H1 (cell line): ENCODE measurements around the gene P3H2. TPM values are rescaled to one million over a fixed set of nuclear protein-coding genes. Genes with fewer than 3 reads are reported as not detected.

ENCODE experiments used
- BACH1 ChIP-seq: IDR thresholded peaks from 2 replicates; pipeline ENCODE4 v1.6.1; 2012; ENCODE audit warnings: low read length, improper control_type of control experiment
- CTBP2 ChIP-seq: IDR thresholded peaks from 2 replicates; pipeline ENCODE4 v1.7.0; 2011; ENCODE audit warnings: borderline replicate concordance, mild to moderate bottlenecking, moderate library complexity, mixed read lengths, low read length; ENCODE audit not compliant: insufficient read depth, insufficient read length
- FOSL1 ChIP-seq: IDR thresholded peaks from 2 replicates; pipeline ENCODE4 v1.6.1; 2011; ENCODE audit warnings: mild to moderate bottlenecking, low read depth, low read length, moderate library complexity; ENCODE audit not compliant: insufficient read depth
- HDAC2 ChIP-seq, 2 experiments: fragments of 300-600 bp in 1 of 2; sonication (generic) in 1 of 2; IDR thresholded peaks; 2 replicates each; pipeline ENCODE4 v1.6.1; 2011 to 2012; ENCODE audit warnings: low read depth in 2 of 2, low read length in 2 of 2, mild to moderate bottlenecking in 2 of 2, moderate library complexity in 2 of 2, borderline replicate concordance in 1 of 2, inconsistent platforms in 1 of 2
- TBP ChIP-seq: IDR thresholded peaks from 2 replicates; pipeline ENCODE4 v1.6.1; 2011; ENCODE audit warnings: low read depth, low read length, improper control_type of control experiment
- polyA plus RNA-seq, 7 experiments: library from polyadenylated mRNA; depleted of rRNA in 3 of 7; stranded (reverse) in 5 of 7; unstranded in 2 of 7; fragments of >200 nt in 5 of 7; fragments of 200-250 nt in 2 of 7; gene quantifications; 1 replicate in 5 of 7; 2 replicates in 1 of 7; 4 replicates in 1 of 7; pipeline versions ENCODE4 v1.2.1 to v1.2.3, GENCODE V29; 2011 to 2013; ENCODE audit warnings: missing spikeins in 2 of 7, mixed read lengths in 2 of 7
- total RNA-seq: library from RNA; stranded (reverse); fragmentation: NEBNext Ultra II Directional; extraction: Animal tissue kit (Norgen Biotek cat#: 25700); gene quantifications from 2 replicates; pipeline ENCODE4 v1.2.1, GENCODE V29; 2021

P3H2 gene
- total and polyA plus RNA-seq, 2 of the 8 experiments (the other 6 are each of a cell fraction or from before 2014, with no cell fraction given) = 40.5 to 60.4 TPM

DNA sequence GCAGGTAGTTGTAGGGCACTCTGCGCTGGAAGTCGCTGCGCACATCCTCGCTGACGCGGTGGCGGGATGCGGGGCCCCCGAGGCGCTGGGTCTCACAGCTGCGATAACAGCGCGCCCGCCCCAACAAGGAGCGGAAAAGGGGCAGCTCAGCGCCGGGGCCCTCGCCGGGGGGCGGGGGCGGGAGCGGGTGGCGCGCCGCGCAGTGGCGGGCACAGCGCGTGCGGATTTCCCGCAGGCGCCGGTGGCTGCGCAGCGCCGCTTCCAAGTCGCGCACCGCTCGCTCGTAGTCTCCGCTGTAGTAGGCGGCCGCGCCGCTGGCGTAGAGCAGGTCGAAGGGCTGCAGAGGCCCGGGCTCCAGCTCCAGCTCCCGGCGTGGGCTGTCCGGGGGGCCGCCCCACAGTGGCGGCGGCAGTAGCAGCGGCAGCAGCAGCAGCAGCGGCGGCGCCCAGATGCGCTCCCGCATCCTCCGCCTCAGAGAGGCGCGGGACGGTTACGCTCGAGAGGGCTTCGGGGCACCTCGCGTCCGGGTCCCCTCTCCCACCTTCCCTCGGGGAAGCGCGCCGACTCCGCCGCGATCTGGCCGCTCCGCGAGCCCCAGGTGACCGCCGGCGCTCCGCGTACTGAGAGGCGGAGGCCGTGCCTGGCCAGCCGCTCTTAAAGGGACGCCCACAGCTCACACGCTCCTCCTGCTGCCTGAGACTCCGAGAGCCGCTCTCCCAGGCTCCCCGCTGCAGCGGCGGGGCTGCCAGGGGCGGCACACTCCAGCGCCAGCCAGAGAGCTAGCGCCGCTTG is at the start of gene P3H2 (continued):
- peak in 1 of 2 experiments; percentile 65; a peak in 1 of 4 replicates for TF ChIP-seq HDAC2 (IDR thresholded peaks at IDR 0.05; ENCODE audit: borderline replicate concordance in 1 of 2, low read depth in 2 of 2, low read length in 2 of 2)
- TF ChIP-seq FOSL1 = no peak
- TF ChIP-seq BACH1 = no peak; the same call in 1 of the 2 replicates
- TF ChIP-seq CTBP2 = no peak
- peak; percentile 79 for TF ChIP-seq TBP
